ENCODE results near the gene MROH9. TPM values are rescaled to one million over a fixed set of nuclear protein-coding genes. Genes with fewer than 3 reads are reported as not detected.
A peak's percentile ranks its signal among the peaks of the same experiment; 100 is the strongest.

MROH9 gene
- total RNA-seq, 1 donor from 2014 or later: not detected

GRCh38 chr1:170927955-170928840, 7.1 kb upstream of the MROH9 start:
- no peaks in the 10 kb centered on the region for H3K27me3 Mint-ChIP-seq (ENCODE audit: low read depth)
- no peak overlapping the region for H3K27ac Mint-ChIP-seq
- no peak for TF ChIP-seq CTCF (IDR thresholded peaks at IDR 0.05; ENCODE audit: unreplicated experiment)
- H3K4me1 Mint-ChIP-seq: peaks cover 9% of the 10 kb centered on the region
- no peak overlapping the region for H3K4me3 Mint-ChIP-seq
- H3K9me3 Mint-ChIP-seq: peaks cover 10% of the 10 kb centered on the region
- no peak for DNase-seq (ENCODE audit: low spot score in 2 of 2, unreplicated experiment in 2 of 2)
- H3K36me3 Mint-ChIP-seq: no peaks in the 10 kb centered on the region

GRCh38 chr1:170929412-170929834, 5.9 kb upstream of the MROH9 start:
- Mint-ChIP-seq H3K27me3 (ENCODE audit: low read depth) (no peaks in the 10 kb centered on the region), H3K27ac (no peak overlapping the region), H3K4me3 (no peak overlapping the region), H3K36me3 (no peaks in the 10 kb centered on the region), H3K9me3 (no peaks in the 10 kb centered on the region), H3K4me1 (peaks cover 9% of the 10 kb centered on the region)
- no peak for TF ChIP-seq CTCF (IDR thresholded peaks at IDR 0.05; ENCODE audit: unreplicated experiment)
- DNase-seq (ENCODE audit: low spot score in 2 of 2, unreplicated experiment in 2 of 2): no peak

- Mint-ChIP-seq H3K27ac (peak overlapping the region; percentile 77), H3K9me3 (no peaks in the 10 kb centered on the region), H3K4me3 (no peak overlapping the region), H3K36me3 (no peaks in the 10 kb centered on the region), H3K4me1 (peaks cover 9% of the 10 kb centered on the region), H3K27me3 (ENCODE audit: low read depth) (no peaks in the 10 kb centered on the region)
- no peak for DNase-seq (ENCODE audit: low spot score in 2 of 2, unreplicated experiment in 2 of 2)
- TF ChIP-seq CTCF (IDR thresholded peaks at IDR 0.05; ENCODE audit: unreplicated experiment): peak; percentile 63
Measured at GRCh38 chr1:170929835-170930554, 5.3 kb upstream of the MROH9 start.

GRCh38 chr1:170931650-170932049, 3.7 kb upstream of the MROH9 start:
- TF ChIP-seq CTCF (IDR thresholded peaks at IDR 0.05; ENCODE audit: unreplicated experiment): no peak
- Mint-ChIP-seq H3K36me3 (no peaks in the 10 kb centered on the region), H3K27ac (no peak overlapping the region), H3K27me3 (ENCODE audit: low read depth) (no peaks in the 10 kb centered on the region), H3K4me3 (no peak overlapping the region), H3K4me1 (peaks cover 9% of the 10 kb centered on the region), H3K9me3 (peaks cover 3% of the 10 kb centered on the region)
- DNase-seq (ENCODE audit: low spot score in 2 of 2, unreplicated experiment in 2 of 2): no peak

GRCh38 chr1:170932236-170932635, 3.1 kb upstream of the MROH9 start:
- Mint-ChIP-seq H3K4me1 (peaks cover 9% of the 10 kb centered on the region), H3K9me3 (peaks cover 8% of the 10 kb centered on the region), H3K27ac (no peak overlapping the region)

More at GRCh38 chr1:170932236-170932635, 3.1 kb upstream of the MROH9 start:
- no peak for TF ChIP-seq CTCF (IDR thresholded peaks at IDR 0.05; ENCODE audit: unreplicated experiment)
- H3K4me3 Mint-ChIP-seq: no peak overlapping the region
- no peaks in the 10 kb centered on the region for H3K36me3 Mint-ChIP-seq
- H3K27me3 Mint-ChIP-seq (ENCODE audit: low read depth): no peaks in the 10 kb centered on the region
- DNase-seq (ENCODE audit: low spot score in 2 of 2, unreplicated experiment in 2 of 2): no peak

All from mesothelial cell of epicardium (in vitro differentiated cells).